Trophoblast cell (in vitro differentiated cells and primary cell): Measurements from ENCODE around the gene MAZ.

Experiments used
- DNase-seq, 2 donors: peaks; one replicate each; pipeline ENCODE4 v3.0.0-alpha.2; 2016
- H2AFZ ChIP-seq: 2 replicates; pipeline ENCODE4 v1.6.1; 2013; ENCODE audit warnings: low read length, moderate library complexity, mild to moderate bottlenecking; ENCODE audit not compliant: insufficient read depth, poor library complexity
- H2AK5ac ChIP-seq: 2 replicates; pipeline ENCODE4 v1.6.1; 2013; ENCODE audit warnings: mild to moderate bottlenecking, low read length
- H2BK120ac ChIP-seq: 2 replicates; pipeline ENCODE4 v1.6.1; 2013; ENCODE audit warnings: low read length, mild to moderate bottlenecking, moderate library complexity; ENCODE audit not compliant: insufficient read depth, poor library complexity
- H2BK12ac ChIP-seq: 2 replicates; pipeline ENCODE4 v1.6.1; 2013; ENCODE audit warnings: mild to moderate bottlenecking, low read length, moderate library complexity
- H2BK5ac ChIP-seq: 2 replicates; pipeline ENCODE4 v1.6.1; 2013; ENCODE audit warnings: low read length, low read depth, moderate library complexity, mild to moderate bottlenecking; ENCODE audit not compliant: poor library complexity
- H3K14ac ChIP-seq: 2 replicates; pipeline ENCODE4 v1.6.1; 2013; ENCODE audit warnings: mild to moderate bottlenecking, low read length
- H3K18ac ChIP-seq: 2 replicates; pipeline ENCODE4 v1.6.1; 2013; ENCODE audit warnings: mild to moderate bottlenecking, low read length
- H3K23ac ChIP-seq: 2 replicates; pipeline ENCODE4 v1.6.1; 2013; ENCODE audit warnings: low read length
- H3K27ac ChIP-seq: 2 replicates; pipeline ENCODE4 v1.5.1; 2013; ENCODE audit warnings: low read depth, mild to moderate bottlenecking, inconsistent platforms, low read length, moderate library complexity
- H3K27me3 ChIP-seq: 2 replicates; pipeline ENCODE4 v1.6.1; 2013; ENCODE audit warnings: inconsistent platforms, mild to moderate bottlenecking, low read length, moderate library complexity; ENCODE audit not compliant: insufficient read depth
- H3K36me3 ChIP-seq, 2 experiments: 1 replicate in 1 of 2; 2 replicates in 1 of 2; pipeline ENCODE4 v1.6.1; 2013; ENCODE audit warnings: low read length in 2 of 2, mild to moderate bottlenecking in 2 of 2, moderate library complexity in 1 of 2; ENCODE audit not compliant: insufficient read depth in 2 of 2, control insufficient read depth in 1 of 2
- H3K4ac ChIP-seq: 2 replicates; pipeline ENCODE4 v1.6.1; 2013; ENCODE audit warnings: low read depth, mild to moderate bottlenecking, low read length, moderate library complexity
- H3K4me1 ChIP-seq, 2 experiments: 1 replicate in 1 of 2; 2 replicates in 1 of 2; pipeline ENCODE4 v1.6.1; 2013; ENCODE audit warnings: low read length in 2 of 2, mild to moderate bottlenecking in 2 of 2, moderate library complexity in 1 of 2; ENCODE audit not compliant: insufficient read depth in 2 of 2, control insufficient read depth in 1 of 2
- H3K4me2 ChIP-seq: 2 replicates; pipeline ENCODE4 v1.6.1; 2013; ENCODE audit warnings: inconsistent platforms, mild to moderate bottlenecking, low read length, moderate library complexity
- H3K4me3 ChIP-seq: 2 replicates; pipeline ENCODE4 v1.5.1; 2013; ENCODE audit warnings: mild to moderate bottlenecking, low read depth, low read length, inconsistent platforms
- H3K79me1 ChIP-seq: one replicate; pipeline ENCODE4 v1.6.1; 2013; ENCODE audit warnings: low read length
- H3K79me2 ChIP-seq: 2 replicates; pipeline ENCODE4 v1.6.1; 2013; ENCODE audit warnings: low read length, mild to moderate bottlenecking; ENCODE audit not compliant: control insufficient read depth, insufficient read depth, poor library complexity
- H3K9ac ChIP-seq: 2 replicates; pipeline ENCODE4 v1.6.1; 2013; ENCODE audit warnings: mild to moderate bottlenecking, low read length
- H3K9me3 ChIP-seq: 2 replicates; pipeline ENCODE4 v1.6.1; 2013; ENCODE audit warnings: low read depth, mild to moderate bottlenecking, control low read depth, inconsistent platforms, low read length; ENCODE audit not compliant: insufficient read depth
- H4K12ac ChIP-seq: 2 replicates; pipeline ENCODE4 v1.6.1; 2013; ENCODE audit warnings: low read depth, mild to moderate bottlenecking, low read length, moderate library complexity
- H4K8ac ChIP-seq: 2 replicates; pipeline ENCODE4 v1.6.1; 2013; ENCODE audit warnings: low read depth, mild to moderate bottlenecking, low read length, moderate library complexity
- H4K91ac ChIP-seq: one replicate; pipeline ENCODE4 v1.6.1; 2013; ENCODE audit warnings: low read depth, mild to moderate bottlenecking, low read length, moderate library complexity
- WGBS: extraction: QIAGEN DNeasy Blood & Tissue Kit; methylation state at CpG from one replicate; pipeline ENCODE4 v1.1.7; 2013; ENCODE audit warnings: missing lambda C conversion rate; ENCODE audit not compliant: insufficient read length, insufficient coverage; ENCODE audit errors: extremely low coverage; 5-methylcytosine and 5-hydroxymethylcytosine counted together

Gene MAZ

DNA sequence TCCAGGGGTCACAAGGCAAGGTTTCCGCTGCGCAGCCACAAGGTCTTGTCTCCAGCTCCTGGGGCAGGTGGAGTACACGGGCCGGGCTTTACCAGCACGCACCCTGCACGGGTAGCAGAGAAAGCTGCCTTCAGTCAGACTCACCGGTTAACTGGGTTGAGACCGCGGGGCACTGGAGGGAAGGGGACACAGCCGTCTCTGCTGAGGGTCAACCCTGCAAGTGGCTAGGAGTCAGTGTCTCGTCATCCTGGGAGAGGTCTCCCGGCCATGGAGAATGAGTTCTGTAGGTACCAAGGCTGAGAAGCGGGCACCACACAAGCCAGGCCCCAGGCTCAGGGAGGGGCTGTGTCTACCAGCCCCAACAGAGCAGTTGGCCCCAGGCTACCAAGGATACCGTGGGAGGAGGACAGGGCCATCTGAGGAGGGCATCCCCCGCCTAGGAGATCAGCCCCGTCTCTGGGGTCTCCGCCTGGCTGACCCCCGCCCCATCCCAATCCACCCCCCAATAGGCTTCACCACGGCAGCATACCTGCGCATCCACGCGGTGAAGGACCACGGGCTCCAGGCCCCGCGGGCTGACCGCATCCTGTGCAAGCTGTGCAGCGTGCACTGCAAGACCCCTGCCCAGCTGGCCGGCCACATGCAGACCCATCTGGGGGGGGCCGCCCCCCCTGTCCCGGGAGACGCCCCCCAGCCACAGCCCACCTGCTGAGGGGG lies 2.9 kb downstream of the MAZ start:
- Histone ChIP-seq H3K9ac (no peak overlapping the region), H4K8ac (no peak overlapping the region), H3K79me2 (peaks cover 22% of the 10 kb centered on the region), H3K4me2 (peak overlapping the region; percentile 52), H3K4me3 (no peak overlapping the region), H2AK5ac (no peak overlapping the region), H4K12ac (no peak overlapping the region), H2BK5ac (no peak overlapping the region), H3K36me3 (peaks cover 23 to 26% of the 10 kb centered on the region in 2 experiments), H3K27ac (peak overlapping the region; percentile 7), H3K79me1 (peaks cover 28% of the 10 kb centered on the region), H4K91ac (no peak overlapping the region), H3K18ac (peak overlapping the region; percentile 37), H3K27me3 (no peaks in the 10 kb centered on the region), H3K9me3 (peaks cover 4% of the 10 kb centered on the region), H3K23ac (no peak overlapping the region), H2BK120ac (no peak overlapping the region), H2AFZ (no peak overlapping the region), H3K4me1 (peaks cover 25 to 46% of the 10 kb centered on the region in 2 experiments), H2BK12ac (no peak overlapping the region), H3K14ac (no peak overlapping the region), H3K4ac (peak overlapping the region; percentile 33)
- no CpG with 5 or more reads among the region's 31 CpGs for WGBS
- DNase-seq = no peak

DNA sequence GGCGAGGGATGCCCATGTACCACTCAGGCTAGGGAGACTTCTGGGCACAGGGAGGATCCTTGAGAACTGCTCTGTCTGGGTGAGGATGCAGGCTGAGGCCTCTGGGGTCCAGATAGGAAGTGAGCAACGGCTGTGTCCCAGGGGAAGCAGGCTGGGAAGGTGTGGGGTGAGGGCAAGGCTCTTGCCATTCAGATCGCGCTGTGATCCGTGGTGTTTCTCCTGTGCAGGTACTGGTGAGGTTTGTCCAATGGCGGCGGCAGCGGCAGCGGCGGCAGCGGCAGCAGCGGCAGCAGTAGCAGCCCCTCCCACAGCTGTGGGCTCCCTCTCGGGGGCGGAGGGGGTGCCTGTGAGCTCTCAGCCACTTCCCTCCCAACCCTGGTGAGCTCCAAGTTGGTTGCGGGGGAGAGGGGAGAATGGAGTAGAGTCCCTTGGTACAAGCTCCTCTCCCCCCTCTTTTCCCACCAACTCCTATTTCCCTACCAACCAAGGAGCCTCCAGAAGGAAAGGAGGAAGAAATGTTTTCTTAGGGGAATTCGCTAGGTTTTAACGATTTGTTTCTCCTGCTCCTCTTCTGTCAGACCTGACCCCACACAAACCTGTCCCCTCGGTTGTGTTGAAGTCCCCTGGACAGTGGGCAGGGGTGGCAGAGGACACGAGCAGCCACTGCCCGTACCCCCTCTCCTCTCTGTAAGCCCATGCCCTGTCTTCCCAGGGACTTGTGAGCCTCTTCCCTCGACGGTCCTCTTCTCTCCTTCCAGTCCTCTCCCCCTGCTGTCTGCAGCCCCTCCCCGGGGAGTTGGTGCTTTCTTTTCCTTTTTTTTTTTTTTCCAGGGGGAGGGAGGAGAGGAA lies 3.7 kb downstream of the MAZ start:
- peaks cover 23 to 25% of the 10 kb centered on the region in 2 experiments for H3K36me3 ChIP-seq
- no peak overlapping the region for H3K9ac ChIP-seq
- H2AK5ac ChIP-seq = no peak overlapping the region
- no peak overlapping the region for H3K4ac ChIP-seq
- H4K12ac ChIP-seq = no peak overlapping the region
- H3K27ac ChIP-seq = peak overlapping the region; percentile 44
- no peak for DNase-seq
- no peak overlapping the region for H2BK12ac ChIP-seq
- H3K27me3 ChIP-seq = no peaks in the 10 kb centered on the region
- H2BK5ac ChIP-seq = no peak overlapping the region
- no peak overlapping the region for H2BK120ac ChIP-seq
- no peak overlapping the region for H2AFZ ChIP-seq
- peaks cover 4% of the 10 kb centered on the region for H3K9me3 ChIP-seq
- no peak overlapping the region for H3K18ac ChIP-seq
- H3K23ac ChIP-seq = no peak overlapping the region
- H3K4me1 ChIP-seq = peaks cover 19 to 43% of the 10 kb centered on the region in 2 experiments
- no CpG with 5 or more reads among the region's 23 CpGs for WGBS
- H4K8ac ChIP-seq = no peak overlapping the region
- no peak overlapping the region for H4K91ac ChIP-seq
- H3K79me2 ChIP-seq = peaks cover 21% of the 10 kb centered on the region
- H3K4me2 ChIP-seq = no peak overlapping the region
- H3K79me1 ChIP-seq = peaks cover 24% of the 10 kb centered on the region
- H3K14ac ChIP-seq = no peak overlapping the region
- no peak overlapping the region for H3K4me3 ChIP-seq

DNA sequence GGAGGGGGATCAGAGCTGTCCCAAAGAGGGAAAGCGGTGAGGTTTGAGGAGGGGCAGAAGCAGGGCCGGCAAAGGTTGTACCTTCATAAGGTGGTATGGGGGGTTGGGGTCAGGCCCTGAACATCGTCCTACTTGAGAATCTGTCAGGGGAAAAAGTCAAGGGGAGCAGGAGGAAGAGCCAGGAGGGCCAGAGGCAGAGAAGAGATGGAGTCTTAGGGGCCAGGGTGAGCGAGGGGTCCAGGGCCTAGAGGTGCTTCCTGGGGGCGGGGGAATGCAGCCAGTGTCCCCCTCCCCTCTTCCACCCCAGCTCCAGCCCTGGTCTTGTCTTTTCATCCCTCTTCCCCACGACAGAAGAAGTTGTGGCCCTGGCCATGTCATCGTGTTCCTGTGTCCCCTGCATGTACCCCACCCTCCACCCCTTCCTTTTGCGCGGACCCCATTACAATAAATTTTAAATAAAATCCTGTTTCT lies 4.4 kb downstream of the MAZ start:
- Histone ChIP-seq H3K79me1 (peaks cover 24% of the 10 kb centered on the region), H2AFZ (no peak overlapping the region), H2BK12ac (no peak overlapping the region), H3K4me3 (no peak overlapping the region), H3K27me3 (no peaks in the 10 kb centered on the region), H3K36me3 (peaks cover 23 to 25% of the 10 kb centered on the region in 2 experiments), H3K79me2 (peaks cover 20% of the 10 kb centered on the region), H2BK120ac (no peak overlapping the region), H3K18ac (peak overlapping the region; percentile 15), H4K8ac (no peak overlapping the region), H3K14ac (no peak overlapping the region), H3K4me1 (peaks cover 19 to 45% of the 10 kb centered on the region in 2 experiments), H3K9ac (no peak overlapping the region), H3K9me3 (peaks cover 4% of the 10 kb centered on the region), H2BK5ac (no peak overlapping the region), H3K27ac (peak overlapping the region; percentile 44), H2AK5ac (no peak overlapping the region), H3K4ac (no peak overlapping the region), H4K12ac (no peak overlapping the region), H4K91ac (no peak overlapping the region), H3K23ac (no peak overlapping the region), H3K4me2 (peak overlapping the region; percentile 45)
- no CpG with 5 or more reads among the region's 9 CpGs for WGBS
- no peak for DNase-seq

DNA sequence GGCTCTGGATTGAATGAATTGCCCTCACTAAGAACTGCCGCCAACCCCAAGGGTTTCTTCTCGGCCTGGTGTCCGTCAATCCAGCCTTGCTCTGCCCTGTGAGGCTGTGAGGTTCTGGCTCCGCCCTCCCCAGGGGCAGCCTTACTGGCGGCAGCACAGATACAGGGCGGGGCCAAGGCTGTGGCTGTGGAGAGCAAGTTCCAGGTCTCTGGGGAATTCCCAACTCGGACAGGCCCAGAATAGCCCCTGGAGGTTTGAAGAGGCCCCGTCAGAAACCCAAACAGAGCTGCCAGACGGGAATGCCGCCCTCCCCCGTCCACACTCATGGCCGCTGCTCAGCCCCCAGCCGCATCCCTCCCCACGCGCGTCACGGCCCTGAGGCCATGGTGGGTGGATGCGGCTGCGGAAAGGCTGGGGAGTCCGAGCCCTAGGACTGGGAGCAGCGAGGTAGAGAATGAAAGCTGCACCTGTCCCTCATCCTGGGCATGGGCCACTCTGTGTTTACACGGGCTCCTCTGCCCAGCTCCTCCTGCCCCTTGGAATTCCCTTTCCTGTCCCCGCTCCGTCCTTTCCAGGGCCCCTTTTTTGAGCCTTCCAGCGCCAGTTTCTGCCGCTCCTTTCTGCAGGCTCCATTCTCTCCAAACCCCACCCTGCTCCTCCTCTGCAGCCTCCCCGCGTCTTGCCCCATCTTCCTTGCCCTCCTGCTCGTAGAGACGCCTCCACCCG lies 5.0 kb downstream of the MAZ start:
- H3K36me3 ChIP-seq = peaks cover 23 to 25% of the 10 kb centered on the region in 2 experiments
- peak overlapping the region; percentile 8 for H4K8ac ChIP-seq
- peak overlapping the region; percentile 5 for H3K4ac ChIP-seq
- H4K12ac ChIP-seq = no peak overlapping the region
- H3K4me1 ChIP-seq = peaks cover 19 to 45% of the 10 kb centered on the region in 2 experiments
- peaks cover 28% of the 10 kb centered on the region for H3K79me1 ChIP-seq
- whole genome bisulfite sequencing = no CpG with 5 or more reads among the region's 31 CpGs
- peak overlapping the region; percentile 12 for H3K18ac ChIP-seq
- H2BK12ac ChIP-seq = no peak overlapping the region
- H2BK5ac ChIP-seq = peak overlapping the region; percentile 43
- peak overlapping the region; percentile 41 for H3K4me3 ChIP-seq
- H4K91ac ChIP-seq = peak overlapping the region; percentile 59
- H2AK5ac ChIP-seq = peak overlapping the region; percentile 38
- peak overlapping the region; percentile 83 for H3K27ac ChIP-seq
- peaks cover 4% of the 10 kb centered on the region for H3K9me3 ChIP-seq
- H2BK120ac ChIP-seq = peak overlapping the region; percentile 5
- peak; percentile 97 to 98 for DNase-seq
- H3K27me3 ChIP-seq = no peaks in the 10 kb centered on the region
- H2AFZ ChIP-seq = peak overlapping the region; percentile 3
- H3K14ac ChIP-seq = peak overlapping the region; percentile 32
- H3K9ac ChIP-seq = peak overlapping the region; percentile 18
- peaks cover 24% of the 10 kb centered on the region for H3K79me2 ChIP-seq
- H3K4me2 ChIP-seq = peak overlapping the region; percentile 75
- no peak overlapping the region for H3K23ac ChIP-seq
